Measurements from ENCODE around the gene COL12A1.

Gene COL12A1

DNA sequence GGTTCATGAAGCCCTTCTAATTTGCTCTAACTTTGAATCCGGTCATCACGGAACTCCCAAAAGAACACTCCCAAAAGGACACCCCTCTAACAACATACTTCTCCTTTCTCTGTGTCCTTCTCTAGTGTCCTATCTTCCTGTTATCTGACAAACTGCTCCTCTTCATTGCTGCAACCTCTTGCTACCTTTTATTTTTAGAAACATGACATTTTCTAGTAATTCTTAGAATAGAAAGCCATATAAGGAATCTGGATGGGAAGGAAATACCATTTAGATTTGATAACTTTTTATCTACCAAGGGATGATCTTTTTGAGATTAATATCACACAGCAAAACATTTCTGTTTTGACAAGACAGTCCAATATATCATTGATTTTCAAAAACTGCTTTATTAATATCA, 63.1 kb downstream of the COL12A1 start:
- Histone ChIP-seq H3K9me3 (ENCODE audit: control insufficient read depth in 2 of 2, low read length in 2 of 2) (no peaks in the 10 kb centered on the region), H3K27ac (ENCODE audit: low read length) (no peak overlapping the region), H3K36me3 (ENCODE audit: control insufficient read depth in 2 of 2, insufficient read depth in 2 of 2, low read length in 2 of 2) (peaks cover 32 to 46% of the 10 kb centered on the region in 2 donors), H3K9ac (ENCODE audit: low read length in 2 of 2) (no peak overlapping the region), H3K4me1 (ENCODE audit: control insufficient read depth, insufficient read depth, low read length) (no peaks in the 10 kb centered on the region), H3K4me3 (ENCODE audit: low read length in 2 of 2) (no peak overlapping the region), H3K27me3 (ENCODE audit: control insufficient read depth in 1 of 2, insufficient read depth in 2 of 2, low read length in 2 of 2) (no peaks in the 10 kb centered on the region)

DNA sequence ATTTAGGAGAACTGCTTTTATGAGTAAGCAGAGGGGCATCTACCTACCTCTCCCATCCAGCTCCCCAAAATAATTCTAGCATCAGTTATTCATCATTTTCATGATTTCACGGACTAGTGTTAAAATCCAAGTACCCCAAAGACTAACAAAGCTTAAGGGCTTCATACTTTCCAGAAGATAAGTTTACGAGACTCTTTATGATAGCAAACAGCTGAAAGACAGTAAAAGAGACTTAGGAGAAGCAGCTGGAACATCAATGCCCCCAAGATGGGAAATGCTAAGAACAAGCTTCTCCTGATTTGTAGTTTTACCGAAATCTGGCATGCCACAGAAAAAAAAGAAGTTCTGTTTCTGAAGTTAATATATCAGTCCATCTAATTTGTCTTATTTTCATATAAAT, 70.0 kb downstream of the COL12A1 start:
- Histone ChIP-seq H3K27ac (ENCODE audit: low read length) (no peak overlapping the region), H3K9ac (ENCODE audit: low read length in 2 of 2) (no peak overlapping the region), H3K4me3 (ENCODE audit: low read length in 2 of 2) (no peak overlapping the region), H3K27me3 (ENCODE audit: control insufficient read depth in 1 of 2, insufficient read depth in 2 of 2, low read length in 2 of 2) (no peaks in the 10 kb centered on the region), H3K36me3 (ENCODE audit: control insufficient read depth in 2 of 2, insufficient read depth in 2 of 2, low read length in 2 of 2) (peaks cover 38 to 58% of the 10 kb centered on the region in 2 donors), H3K4me1 (ENCODE audit: control insufficient read depth, insufficient read depth, low read length) (no peaks in the 10 kb centered on the region), H3K9me3 (ENCODE audit: control insufficient read depth in 2 of 2, low read length in 2 of 2) (no peaks in the 10 kb centered on the region)

DNA sequence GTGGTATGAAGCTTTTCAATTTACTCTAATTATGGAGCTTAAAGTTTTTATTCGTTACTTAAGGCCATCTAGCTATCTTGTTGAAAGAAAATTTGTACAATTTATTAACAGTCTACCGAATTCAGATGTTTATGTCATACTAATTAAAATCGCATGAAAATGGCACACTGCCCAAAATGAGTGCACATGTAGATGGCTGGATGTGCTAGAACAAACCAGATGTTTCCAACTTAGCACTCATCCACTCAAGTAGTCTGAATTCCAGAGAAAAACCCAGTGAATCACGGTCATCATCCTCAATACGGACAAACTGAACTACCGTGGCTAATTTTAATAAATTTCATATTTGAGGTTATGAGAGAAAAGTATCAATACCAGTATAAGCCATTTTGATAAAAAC, 70.4 kb downstream of the COL12A1 start:
- Histone ChIP-seq H3K4me3 (ENCODE audit: low read length in 2 of 2) (no peak overlapping the region), H3K9ac (ENCODE audit: low read length in 2 of 2) (no peak overlapping the region), H3K36me3 (ENCODE audit: control insufficient read depth in 2 of 2, insufficient read depth in 2 of 2, low read length in 2 of 2) (peaks cover 42 to 63% of the 10 kb centered on the region in 2 donors), H3K9me3 (ENCODE audit: control insufficient read depth in 2 of 2, low read length in 2 of 2) (no peaks in the 10 kb centered on the region), H3K4me1 (ENCODE audit: control insufficient read depth, insufficient read depth, low read length) (no peaks in the 10 kb centered on the region), H3K27me3 (ENCODE audit: control insufficient read depth in 1 of 2, insufficient read depth in 2 of 2, low read length in 2 of 2) (no peaks in the 10 kb centered on the region), H3K27ac (ENCODE audit: low read length) (no peak overlapping the region)

DNA sequence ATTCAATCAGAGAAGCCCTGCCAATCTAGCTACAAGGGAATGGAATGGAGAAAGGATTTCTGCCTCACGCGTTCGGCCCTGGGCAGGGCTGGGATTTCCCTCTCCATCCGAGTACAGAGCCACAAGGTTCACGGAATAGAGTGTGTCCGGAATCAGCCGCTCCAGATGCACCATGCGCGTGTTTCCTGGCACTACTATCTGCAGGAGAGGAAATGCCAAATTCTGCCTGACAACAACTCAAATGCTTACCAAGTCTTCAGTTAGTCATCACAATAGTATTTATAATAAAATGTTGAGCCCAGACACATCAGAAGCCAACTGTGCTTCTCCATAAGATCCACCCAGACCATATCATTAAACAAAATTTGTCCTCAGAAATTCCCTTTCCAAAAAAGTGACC, 75.1 kb downstream of the COL12A1 start:
- H3K4me1 ChIP-seq (ENCODE audit: control insufficient read depth, insufficient read depth, low read length), result no peaks in the 10 kb centered on the region
- peaks cover 48 to 71% of the 10 kb centered on the region in 2 donors for H3K36me3 ChIP-seq (ENCODE audit: control insufficient read depth in 2 of 2, insufficient read depth in 2 of 2, low read length in 2 of 2)
- H3K4me3 ChIP-seq (ENCODE audit: low read length in 2 of 2), result no peak overlapping the region
- H3K27ac ChIP-seq (ENCODE audit: low read length), result no peak overlapping the region
- H3K9me3 ChIP-seq (ENCODE audit: control insufficient read depth in 2 of 2, low read length in 2 of 2), result no peaks in the 10 kb centered on the region
- H3K27me3 ChIP-seq (ENCODE audit: control insufficient read depth in 1 of 2, insufficient read depth in 2 of 2, low read length in 2 of 2), result no peaks in the 10 kb centered on the region
- H3K9ac ChIP-seq (ENCODE audit: low read length in 2 of 2), result no peak overlapping the region

DNA sequence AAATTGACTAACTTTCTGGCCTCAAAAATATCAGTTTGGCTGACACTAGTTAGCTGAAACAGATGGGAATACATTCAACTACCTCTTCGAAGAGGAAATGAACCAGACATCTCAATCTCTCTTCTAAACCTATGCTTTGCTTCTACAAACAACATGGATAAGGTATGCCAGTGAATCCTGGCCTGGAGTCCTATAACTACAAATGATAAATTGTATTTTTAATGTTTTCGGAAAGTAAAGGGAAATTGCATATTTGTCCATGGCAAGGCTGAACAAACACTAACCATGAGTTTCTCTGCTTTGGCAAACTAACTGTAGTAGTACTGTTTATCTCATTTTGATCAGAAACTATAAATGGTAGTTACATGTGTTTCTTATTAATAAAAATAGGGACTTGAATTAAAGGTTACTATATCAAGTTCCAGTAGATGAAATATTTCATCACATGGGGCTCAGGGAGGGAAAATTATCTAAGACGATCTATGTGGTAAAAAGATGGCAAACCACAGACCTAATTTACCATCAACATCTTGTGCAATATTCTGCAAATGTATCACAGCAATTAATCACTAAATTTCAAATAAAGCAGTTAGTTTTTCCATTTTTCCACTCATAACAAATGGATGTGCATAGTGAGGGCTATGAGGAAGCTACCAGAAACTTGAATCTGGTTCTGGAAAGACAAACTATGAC, 76.8 kb downstream of the COL12A1 start:
- no peaks in the 10 kb centered on the region for H3K4me1 ChIP-seq (ENCODE audit: control insufficient read depth, insufficient read depth, low read length)
- peaks cover 41 to 56% of the 10 kb centered on the region in 2 donors for H3K36me3 ChIP-seq (ENCODE audit: control insufficient read depth in 2 of 2, insufficient read depth in 2 of 2, low read length in 2 of 2)
- no peak overlapping the region for H3K9ac ChIP-seq (ENCODE audit: low read length in 2 of 2)
- H3K4me3 ChIP-seq (ENCODE audit: low read length in 2 of 2), result no peak overlapping the region
- H3K27me3 ChIP-seq (ENCODE audit: control insufficient read depth in 1 of 2, insufficient read depth in 2 of 2, low read length in 2 of 2), result no peaks in the 10 kb centered on the region
- H3K9me3 ChIP-seq (ENCODE audit: control insufficient read depth in 2 of 2, low read length in 2 of 2), result no peaks in the 10 kb centered on the region
- H3K27ac ChIP-seq (ENCODE audit: low read length), result no peak overlapping the region

DNA sequence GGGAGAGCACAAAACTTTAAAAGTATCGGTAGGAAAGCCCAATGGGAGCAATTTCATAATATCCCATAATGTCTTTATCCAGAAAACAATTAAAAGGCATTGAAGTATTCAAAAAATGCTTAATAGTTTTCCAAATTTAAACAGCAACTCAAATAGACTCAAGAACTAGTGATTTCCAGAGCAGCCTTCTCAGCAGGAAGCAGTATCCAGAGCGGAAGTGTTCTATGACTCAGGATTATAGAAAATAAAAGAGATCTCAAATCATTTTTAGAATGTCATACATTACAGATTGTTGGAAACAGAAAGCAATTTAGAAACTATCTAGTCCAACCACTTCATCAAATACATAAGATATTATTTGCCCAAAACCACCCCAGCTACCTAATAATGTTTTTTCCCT, 79.3 kb downstream of the COL12A1 start:
- H3K9ac ChIP-seq (ENCODE audit: low read length in 2 of 2), result no peak overlapping the region

DNA sequence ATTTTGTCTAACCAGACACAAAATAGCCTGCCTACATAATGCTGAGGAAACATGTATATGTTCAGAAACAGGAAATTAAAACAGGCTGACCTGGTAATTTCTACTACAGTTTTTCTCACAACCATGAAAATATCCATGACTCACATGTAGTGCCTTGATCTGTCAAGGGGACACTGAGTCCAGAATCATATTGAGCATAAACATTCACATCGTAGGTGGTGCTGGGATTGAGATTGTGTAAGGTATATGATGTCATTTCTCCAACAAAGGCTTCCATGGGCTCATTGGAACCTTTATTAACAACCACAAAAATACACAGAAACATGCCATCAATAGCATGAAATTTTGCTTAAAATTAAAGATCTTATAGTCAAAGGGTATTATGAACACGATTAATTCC, 80.9 kb downstream of the COL12A1 start:
- Histone ChIP-seq H3K4me1 (ENCODE audit: control insufficient read depth, insufficient read depth, low read length) (no peaks in the 10 kb centered on the region), H3K4me3 (ENCODE audit: low read length in 2 of 2) (no peak overlapping the region), H3K9ac (ENCODE audit: low read length in 2 of 2) (no peak overlapping the region)

More for the DNA sequence above, 79.3 kb downstream of the COL12A1 start:
- Histone ChIP-seq H3K36me3 (ENCODE audit: control insufficient read depth in 2 of 2, insufficient read depth in 2 of 2, low read length in 2 of 2) (peaks cover 39 to 59% of the 10 kb centered on the region in 2 donors), H3K4me3 (ENCODE audit: low read length in 2 of 2) (no peak overlapping the region), H3K27ac (ENCODE audit: low read length) (no peak overlapping the region), H3K9me3 (ENCODE audit: control insufficient read depth in 2 of 2, low read length in 2 of 2) (no peaks in the 10 kb centered on the region), H3K4me1 (ENCODE audit: control insufficient read depth, insufficient read depth, low read length) (no peaks in the 10 kb centered on the region), H3K27me3 (ENCODE audit: control insufficient read depth in 1 of 2, insufficient read depth in 2 of 2, low read length in 2 of 2) (no peaks in the 10 kb centered on the region)

DNA sequence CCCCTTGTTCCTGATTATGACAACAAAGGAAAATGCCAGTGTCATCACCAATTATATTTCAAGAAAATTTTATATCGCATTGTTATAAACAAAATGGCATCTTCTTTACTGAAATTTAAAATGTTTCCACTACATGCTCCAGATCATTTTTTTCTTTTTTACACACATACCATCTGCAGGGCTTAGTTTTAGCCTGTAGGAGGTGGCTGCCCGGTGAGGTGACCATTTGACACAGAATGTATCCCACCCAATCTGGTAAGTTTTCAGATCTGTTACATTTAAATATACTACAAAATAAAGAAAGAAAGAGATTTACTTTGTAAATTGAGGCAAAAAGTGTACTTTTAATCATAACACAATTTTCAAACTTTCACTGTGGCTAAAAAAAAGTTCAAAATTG, 81.8 kb downstream of the COL12A1 start:
- Histone ChIP-seq H3K27me3 (ENCODE audit: control insufficient read depth in 1 of 2, insufficient read depth in 2 of 2, low read length in 2 of 2) (no peaks in the 10 kb centered on the region), H3K36me3 (ENCODE audit: control insufficient read depth in 2 of 2, insufficient read depth in 2 of 2, low read length in 2 of 2) (peaks cover 37 to 45% of the 10 kb centered on the region in 2 donors), H3K9ac (ENCODE audit: low read length in 2 of 2) (no peak overlapping the region), H3K27ac (ENCODE audit: low read length) (no peak overlapping the region), H3K4me3 (ENCODE audit: low read length in 2 of 2) (no peak overlapping the region), H3K4me1 (ENCODE audit: control insufficient read depth, insufficient read depth, low read length) (no peaks in the 10 kb centered on the region), H3K9me3 (ENCODE audit: control insufficient read depth in 2 of 2, low read length in 2 of 2) (no peaks in the 10 kb centered on the region)

More for the DNA sequence above, 80.9 kb downstream of the COL12A1 start:
- no peaks in the 10 kb centered on the region for H3K9me3 ChIP-seq (ENCODE audit: control insufficient read depth in 2 of 2, low read length in 2 of 2)
- peaks cover 33 to 51% of the 10 kb centered on the region in 2 donors for H3K36me3 ChIP-seq (ENCODE audit: control insufficient read depth in 2 of 2, insufficient read depth in 2 of 2, low read length in 2 of 2)
- no peak overlapping the region for H3K27ac ChIP-seq (ENCODE audit: low read length)
- no peaks in the 10 kb centered on the region for H3K27me3 ChIP-seq (ENCODE audit: control insufficient read depth in 1 of 2, insufficient read depth in 2 of 2, low read length in 2 of 2)

DNA sequence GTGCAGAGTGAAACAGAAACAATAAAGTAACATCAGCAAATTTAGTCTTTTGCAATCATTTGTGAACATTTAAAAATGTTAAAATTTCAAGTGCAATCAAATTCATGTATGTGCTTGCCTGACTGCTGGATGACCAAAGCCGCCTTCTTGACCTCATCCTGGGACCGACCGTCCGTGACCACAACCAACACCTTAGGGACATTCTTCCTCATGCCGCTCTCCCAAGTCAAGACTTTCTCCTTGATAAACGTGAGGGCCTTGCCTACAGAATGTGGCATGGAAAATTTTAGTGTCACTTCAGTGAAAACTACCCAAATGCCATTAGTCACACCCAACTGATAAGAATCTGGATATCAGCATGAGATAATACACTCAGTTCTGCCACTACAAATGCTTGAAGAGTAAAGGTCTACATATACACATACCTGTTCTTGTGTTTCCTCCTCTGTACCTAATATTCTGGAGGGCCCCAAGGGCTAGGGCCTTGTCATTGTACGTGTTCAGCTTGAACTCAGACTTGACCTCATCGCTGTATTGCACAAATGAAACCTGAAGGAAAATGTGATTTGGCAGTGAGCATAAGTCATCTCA, 86.8 kb downstream of the COL12A1 start:
- H3K4me3 ChIP-seq (ENCODE audit: low read length in 2 of 2), result no peak overlapping the region
- no peak overlapping the region for H3K9ac ChIP-seq (ENCODE audit: low read length in 2 of 2)
- H3K36me3 ChIP-seq (ENCODE audit: control insufficient read depth in 2 of 2, insufficient read depth in 2 of 2, low read length in 2 of 2), result peaks cover 37 to 40% of the 10 kb centered on the region in 2 donors
- no peaks in the 10 kb centered on the region for H3K27me3 ChIP-seq (ENCODE audit: control insufficient read depth in 1 of 2, insufficient read depth in 2 of 2, low read length in 2 of 2)
- no peak overlapping the region for H3K27ac ChIP-seq (ENCODE audit: low read length)
- H3K9me3 ChIP-seq (ENCODE audit: control insufficient read depth in 2 of 2, low read length in 2 of 2), result no peaks in the 10 kb centered on the region
- no peaks in the 10 kb centered on the region for H3K4me1 ChIP-seq (ENCODE audit: control insufficient read depth, insufficient read depth, low read length)

DNA sequence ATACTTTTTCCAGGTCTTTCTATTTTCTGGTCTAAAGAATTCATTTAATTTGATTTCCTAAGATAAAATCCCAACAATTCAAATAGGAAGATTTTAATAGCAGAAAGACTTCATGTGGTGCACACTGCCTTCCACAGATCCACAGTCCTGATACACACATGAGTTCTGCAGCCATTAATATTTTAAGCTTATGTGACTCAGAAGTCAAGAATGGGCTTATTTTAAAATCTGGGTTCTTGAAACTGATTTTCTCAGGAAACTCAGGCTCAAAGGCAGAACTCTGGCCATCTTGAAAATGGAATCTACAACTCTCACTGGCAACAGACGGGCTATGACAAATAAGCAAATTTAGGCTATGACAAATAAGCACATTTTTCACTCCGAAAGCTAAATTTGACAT, 88.2 kb downstream of the COL12A1 start:
- Histone ChIP-seq H3K4me1 (ENCODE audit: control insufficient read depth, insufficient read depth, low read length) (no peaks in the 10 kb centered on the region), H3K4me3 (ENCODE audit: low read length in 2 of 2) (no peak overlapping the region), H3K9me3 (ENCODE audit: control insufficient read depth in 2 of 2, low read length in 2 of 2) (no peaks in the 10 kb centered on the region), H3K36me3 (ENCODE audit: control insufficient read depth in 2 of 2, insufficient read depth in 2 of 2, low read length in 2 of 2) (peaks cover 27 to 29% of the 10 kb centered on the region in 2 donors), H3K27me3 (ENCODE audit: control insufficient read depth in 1 of 2, insufficient read depth in 2 of 2, low read length in 2 of 2) (no peaks in the 10 kb centered on the region), H3K9ac (ENCODE audit: low read length in 2 of 2) (no peak overlapping the region), H3K27ac (ENCODE audit: low read length) (no peak overlapping the region)

DNA sequence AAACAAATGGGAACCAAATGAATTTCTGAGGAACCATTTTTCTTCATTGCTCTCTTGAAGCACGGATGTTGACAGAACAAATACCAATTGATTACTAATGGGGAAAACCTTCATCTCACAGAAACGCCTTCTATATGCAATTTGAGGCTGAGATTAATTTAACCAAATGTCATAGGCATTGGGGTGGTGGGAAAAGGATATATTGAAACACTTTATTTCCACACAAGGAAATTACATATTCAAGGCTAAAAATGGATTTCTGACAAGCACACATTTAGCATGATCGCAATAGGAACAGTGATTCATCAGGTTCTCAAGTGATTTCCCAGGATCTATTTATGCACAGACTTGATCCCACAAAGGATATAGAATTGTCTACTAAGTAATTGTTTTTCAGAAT, 88.9 kb downstream of the COL12A1 start:
- no peaks in the 10 kb centered on the region for H3K9me3 ChIP-seq (ENCODE audit: control insufficient read depth in 2 of 2, low read length in 2 of 2)
- H3K9ac ChIP-seq (ENCODE audit: low read length in 2 of 2), result no peak overlapping the region
- no peak overlapping the region for H3K27ac ChIP-seq (ENCODE audit: low read length)
- H3K4me1 ChIP-seq (ENCODE audit: control insufficient read depth, insufficient read depth, low read length), result no peaks in the 10 kb centered on the region
- peaks cover 22 to 28% of the 10 kb centered on the region in 2 donors for H3K36me3 ChIP-seq (ENCODE audit: control insufficient read depth in 2 of 2, insufficient read depth in 2 of 2, low read length in 2 of 2)
- H3K4me3 ChIP-seq (ENCODE audit: low read length in 2 of 2), result no peak overlapping the region
- H3K27me3 ChIP-seq (ENCODE audit: control insufficient read depth in 1 of 2, insufficient read depth in 2 of 2, low read length in 2 of 2), result no peaks in the 10 kb centered on the region
